Tibial nerve (tissue), 4 donors: ENCODE results near the gene PRPF40A.

ENCODE experiments used
- CTCF ChIP-seq, 5 experiments: fragments of 200-600 bp in 3 of 5; fragments of 450-650 bp in 2 of 5; sonication (generic) in 3 of 5; IDR thresholded peaks; one replicate each; pipeline ENCODE4 v1.5.1; 2016 to 2019; ENCODE audit warnings: antibody characterized with exemption in 5 of 5, mild to moderate bottlenecking in 3 of 5, moderate library complexity in 2 of 5
- EP300 ChIP-seq, 2 donors: sonication (generic); formaldehyde crosslinking; IDR thresholded peaks; one replicate each; pipeline ENCODE4 v1.6.1; 2017; ENCODE audit warnings: antibody characterized with exemption in 2 of 2, mild to moderate bottlenecking in 1 of 2
- POLR2A ChIP-seq, 2 donors: fragments of 450-650 bp; IDR thresholded peaks; one replicate each; pipeline ENCODE4 v1.6.1; 2017; ENCODE audit warnings: antibody characterized with exemption in 2 of 2, mild to moderate bottlenecking in 2 of 2, moderate library complexity in 2 of 2

GRCh38 chr2:152678808-152679207 is 38.5 kb downstream of the PRPF40A start:
- TF ChIP-seq CTCF (IDR thresholded peaks at IDR 0.05) (no peak), POLR2A (IDR thresholded peaks at IDR 0.05) (no peak), EP300 (IDR thresholded peaks at IDR 0.05) (no peak)
